OCI-LY7 (cell line): ENCODE measurements around the gene AREL1. TPM values are rescaled to one million over a fixed set of nuclear protein-coding genes. Genes with fewer than 3 reads are reported as not detected.

Experiments
- BruUV-seq: library from RNA; stranded (reverse); fragments of 400-500 nt; replicated peaks from 2 replicates; lab custom pipeline; 2021; lab: Mats Ljungman, UMichigan
- CTCF ChIA-PET: fragments of 300-600 bp; sonication (Branson Sonifier 250); formaldehyde crosslinking; loops from one replicate; lab custom pipeline; 2022; ENCODE audit warnings: antibody characterized with exemption; ENCODE audit not compliant: unreplicated experiment; lab: Charles Lee
- POLR2A ChIA-PET: fragments of 300-600 bp; sonication (Branson Sonifier 250); formaldehyde crosslinking; loops from one replicate; lab custom pipeline; 2022; ENCODE audit warnings: antibody characterized with exemption; lab: Charles Lee
- DNase-seq: peaks from one replicate; pipeline ENCODE4 v3.0.0-alpha.2; 2015; ENCODE audit warnings: low spot score
- H2AFZ ChIP-seq: fragments of 200-600 bp; sonication (generic), shearing (Covaris generic); 2 replicates; pipeline ENCODE4 v1.6.1; 2014; ENCODE audit warnings: mild to moderate bottlenecking, antibody characterized with exemption, low read length, moderate library complexity
- H3K27ac ChIP-seq: fragments of 200-600 bp; sonication (generic); 2 replicates; pipeline ENCODE4 v1.5.1; 2014; ENCODE audit warnings: mixed run types, low read depth, mild to moderate bottlenecking, moderate library complexity, low read length, inconsistent platforms; ENCODE audit not compliant: poor library complexity, severe bottlenecking
- H3K36me3 ChIP-seq: fragments of 200-600 bp; sonication (generic); 2 replicates; pipeline ENCODE4 v1.6.1; 2014; ENCODE audit warnings: mild to moderate bottlenecking, antibody characterized with exemption, low read length, moderate library complexity, mixed read lengths; ENCODE audit not compliant: insufficient read depth
- H3K4me1 ChIP-seq: fragments of 200-600 bp; sonication (generic); 2 replicates; pipeline ENCODE4 v1.5.1; 2014; ENCODE audit warnings: mild to moderate bottlenecking, low read length; ENCODE audit not compliant: insufficient read depth, poor library complexity, severe bottlenecking
- H3K4me2 ChIP-seq: fragments of 200-600 bp; sonication (generic); 2 replicates; pipeline ENCODE4 v1.6.1; 2014; ENCODE audit warnings: mild to moderate bottlenecking, low read length
- H3K4me3 ChIP-seq: fragments of 200-600 bp; sonication (generic); 2 replicates; pipeline ENCODE4 v1.5.1; 2014; ENCODE audit warnings: mild to moderate bottlenecking, low read depth, low read length; ENCODE audit not compliant: poor library complexity, severe bottlenecking
- H3K79me2 ChIP-seq: fragments of 200-600 bp; sonication (generic); 2 replicates; pipeline ENCODE4 v1.6.1; 2016; ENCODE audit warnings: low read depth, mild to moderate bottlenecking, low read length, moderate library complexity, mixed read lengths; ENCODE audit not compliant: insufficient read depth
- H3K9me2 ChIP-seq: fragments of 200-600 bp; sonication (generic); 2 replicates; pipeline ENCODE4 v1.6.1; 2016; ENCODE audit warnings: mild to moderate bottlenecking, low read length, mixed read lengths; ENCODE audit not compliant: insufficient read depth
- H3K9me3 ChIP-seq: fragments of 200-600 bp; sonication (generic); 2 replicates; pipeline ENCODE4 v1.6.1; 2014; ENCODE audit warnings: mild to moderate bottlenecking, mixed run types, low read length, mixed read lengths
- H4K20me1 ChIP-seq: fragments of 200-600 bp; sonication (generic); 2 replicates; pipeline ENCODE4 v1.6.1; 2014; ENCODE audit warnings: mild to moderate bottlenecking, antibody characterized with exemption, low read length, moderate library complexity, mixed read lengths; ENCODE audit not compliant: insufficient read depth
- CTCF ChIP-seq: fragments of 200-600 bp; sonication (generic); conservative IDR thresholded peaks from 2 replicates; pipeline ENCODE4 v1.5.1; 2014; ENCODE audit warnings: mild to moderate bottlenecking, antibody characterized with exemption, low read length, moderate library complexity, mixed read lengths
- EZH2phosphoT487 ChIP-seq: fragments of 200-600 bp; sonication (generic); IDR thresholded peaks from 2 replicates; pipeline ENCODE4 v1.6.1; 2018; ENCODE audit warnings: low read depth, borderline replicate concordance, mild to moderate bottlenecking, mixed run types, antibody characterized with exemption, low read length, moderate library complexity, mixed read lengths
- intact Hi-C: fragments of 100-400 bp; cut with micrococcal nuclease; formaldehyde crosslinking; loops from one replicate; pipeline ENCODE4 v1.10.0; 2022; ENCODE audit not compliant: unreplicated experiment
- total RNA-seq, 2 experiments: library from RNA; depleted of rRNA in 1 of 2; stranded (reverse); fragments of >200 nt in 1 of 2; shearing (Covaris generic) in 1 of 2; gene quantifications; 2 replicates each; pipeline ENCODE4 v1.2.3, GENCODE V29; 2014 to 2022

Gene AREL1
- total RNA-seq, 2 experiments from 2014 or later: 30.5 to 37.8 TPM

GRCh38 chr14:74616996-74617700 is 95.7 kb downstream of the AREL1 start:
- Histone ChIP-seq H3K27ac (no peak overlapping the region), H4K20me1 (no peaks in the 10 kb centered on the region), H3K4me2 (no peak overlapping the region), H3K4me3 (no peak overlapping the region), H3K9me3 (no peaks in the 10 kb centered on the region), H3K79me2 (no peaks in the 10 kb centered on the region), H3K9me2 (no peaks in the 10 kb centered on the region), H2AFZ (peak overlapping the region; percentile 87; the same call in 1 of the 2 replicates), H3K36me3 (no peaks in the 10 kb centered on the region), H3K4me1 (peaks cover 29% of the 10 kb centered on the region)
- intact Hi-C loops: no loop called here
- ChIA-PET CTCF (interaction anchor here (0.8 to 2.6 kb wide), 2 partner anchors 8 to 10 kb away, joined by 5 to 10 read pairs; no protein-coding TSS in a partner anchor), POLR2A (interaction anchor here (1.0 to 3.1 kb wide), 4 partner anchors 8 to 137 kb away, joined by 3 to 8 read pairs (median 4); no protein-coding TSS in a partner anchor)
- no peak for DNase-seq
- TF ChIP-seq EZH2phosphoT487 (no peak), CTCF (no peak)
- BruUV-seq: no TSS peak

GRCh38 chr14:74616507-74616906 is 96.4 kb downstream of the AREL1 start:
- Histone ChIP-seq H3K9me3 (no peaks in the 10 kb centered on the region), H3K4me3 (no peak overlapping the region), H3K79me2 (no peaks in the 10 kb centered on the region), H3K4me1 (peaks cover 30% of the 10 kb centered on the region), H3K27ac (no peak overlapping the region), H3K9me2 (no peaks in the 10 kb centered on the region), H4K20me1 (no peaks in the 10 kb centered on the region), H3K4me2 (no peak overlapping the region), H3K36me3 (no peaks in the 10 kb centered on the region), H2AFZ (no peak overlapping the region)
- ChIA-PET CTCF (no interaction called here), POLR2A (interaction anchor here (3.1 kb wide), 1 partner anchor 69 kb away, joined by 8 read pairs; no protein-coding TSS in a partner anchor)
- intact Hi-C loops: no loop called here
- TF ChIP-seq CTCF (no peak), EZH2phosphoT487 (no peak)
- no peak for DNase-seq
- no TSS peak for BruUV-seq

GRCh38 chr14:74615735-74616134 is 97.1 kb downstream of the AREL1 start:
- TF ChIP-seq CTCF (no peak), EZH2phosphoT487 (no peak)
- intact Hi-C loops: no loop called here
- no peaks in the 10 kb centered on the region for H3K9me2 ChIP-seq
- CTCF ChIA-PET: no interaction called here
- no peak overlapping the region for H3K4me2 ChIP-seq
- POLR2A ChIA-PET: interaction anchor here (3.1 kb wide), 1 partner anchor 70 kb away, joined by 8 read pairs; no protein-coding TSS in a partner anchor
- no peaks in the 10 kb centered on the region for H3K36me3 ChIP-seq
- H2AFZ ChIP-seq: no peak overlapping the region
- H3K27ac ChIP-seq: no peak overlapping the region
- peaks cover 30% of the 10 kb centered on the region for H3K4me1 ChIP-seq
- no peaks in the 10 kb centered on the region for H4K20me1 ChIP-seq
- no peaks in the 10 kb centered on the region for H3K79me2 ChIP-seq
- no peak for DNase-seq
- BruUV-seq: no TSS peak
- H3K9me3 ChIP-seq: no peaks in the 10 kb centered on the region
- H3K4me3 ChIP-seq: no peak overlapping the region
